CD4-positive, alpha-beta T cell treated with Interleukin-4 for 1 hour (primary cell): ENCODE measurements around the gene CCL25.
A peak's percentile ranks its signal among the peaks of the same experiment; 100 is the strongest.
"Not testable (repeated sequence)": the region's sequence is repeated elsewhere in the genome, so short reads cannot be mapped to it uniquely, and the experiment has no call there.

ENCODE experiments used
- DNase-seq, 2 donors: peaks; one replicate each; pipeline ENCODE4 v3.0.0-alpha.2; 2020 to 2022

CCL25 gene, protein sequence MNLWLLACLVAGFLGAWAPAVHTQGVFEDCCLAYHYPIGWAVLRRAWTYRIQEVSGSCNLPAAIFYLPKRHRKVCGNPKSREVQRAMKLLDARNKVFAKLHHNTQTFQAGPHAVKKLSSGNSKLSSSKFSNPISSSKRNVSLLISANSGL

DNA sequence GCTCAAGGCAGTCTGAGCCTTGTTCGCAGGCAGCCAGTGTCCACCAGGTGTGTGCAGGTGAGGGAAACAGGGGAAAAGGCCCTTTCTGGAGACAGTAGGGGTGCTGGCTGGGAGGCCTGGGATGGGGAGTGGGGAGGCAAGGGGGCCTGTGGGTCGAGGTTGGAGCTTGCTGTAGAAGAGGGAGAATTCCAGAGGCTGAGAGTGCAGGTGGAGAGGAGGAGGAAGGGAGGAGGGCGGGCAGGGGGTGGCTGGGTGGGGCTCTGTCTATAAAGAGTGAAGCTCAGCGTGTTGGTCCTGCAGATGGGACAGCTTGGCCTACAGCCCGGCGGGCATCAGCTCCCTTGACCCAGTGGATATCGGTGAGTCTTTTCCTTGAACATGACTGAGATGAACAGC is at the start of gene CCL25:
TSS of gene CCL25 (plus strand) at position 297 of the 396 bp plus-strand sequence. CDS start 290 bp downstream, outside the sequence.
- DNase-seq, result no peak

DNA sequence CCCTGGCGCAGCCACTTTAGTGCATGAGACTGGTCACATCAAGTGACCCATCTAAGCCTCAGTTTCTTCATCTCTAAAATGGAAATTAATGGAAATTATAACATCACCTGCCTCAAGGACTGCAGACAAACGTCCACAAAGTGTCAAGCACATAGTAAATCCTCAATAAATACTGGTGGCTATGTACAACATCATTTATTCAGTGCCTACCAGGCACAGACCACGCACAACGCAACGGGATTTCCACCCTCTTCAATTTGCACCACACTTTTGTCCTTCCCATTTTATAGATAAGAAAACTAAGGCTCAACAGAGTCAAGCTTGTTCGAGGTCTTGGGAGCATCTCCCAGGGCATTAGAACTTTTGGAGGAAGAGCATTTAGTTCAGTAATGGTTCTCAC is 48.6 kb upstream of the CCL25 start:
- no peak for DNase-seq

DNA sequence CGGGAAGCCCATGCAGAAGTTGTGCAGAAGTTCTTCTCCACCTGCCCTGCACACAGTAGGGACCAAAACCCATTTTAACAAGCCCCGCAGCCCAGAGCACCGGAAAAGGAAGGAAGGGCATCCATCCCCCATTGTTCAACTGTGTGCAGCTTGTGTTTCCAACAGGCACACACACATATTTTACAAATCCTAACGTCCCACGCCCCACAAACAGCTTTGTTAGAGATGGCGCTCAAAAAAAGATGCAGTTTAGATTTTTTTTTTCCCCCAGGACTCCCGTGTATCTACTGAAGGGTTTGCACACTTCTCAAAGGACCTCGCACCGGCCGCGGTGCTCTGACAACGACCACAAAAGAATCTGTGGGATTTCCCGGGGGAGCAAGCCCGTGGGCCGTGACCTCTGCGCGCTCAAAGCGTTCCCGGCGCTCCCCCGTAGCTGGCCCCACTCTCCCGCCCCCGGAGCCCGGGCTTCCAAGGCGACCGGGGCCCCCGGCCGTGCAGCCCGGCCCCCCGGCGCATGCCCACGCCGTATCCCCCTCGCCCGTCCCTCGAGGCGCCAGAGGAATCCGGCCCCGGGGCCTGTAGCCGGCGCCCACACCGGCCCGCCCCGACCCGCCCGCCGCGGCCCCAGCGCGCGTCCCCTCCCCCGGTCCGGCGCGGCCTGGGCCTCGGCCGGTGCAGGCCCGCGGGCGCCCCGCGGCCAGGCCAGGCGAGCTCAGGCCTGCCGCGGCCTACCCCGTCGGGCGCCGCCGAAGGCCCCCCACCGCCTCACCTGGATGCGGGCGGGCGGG is 47.6 kb upstream of the CCL25 start:
- DNase-seq, result peak in 1 of 2 donors; percentile 31

DNA sequence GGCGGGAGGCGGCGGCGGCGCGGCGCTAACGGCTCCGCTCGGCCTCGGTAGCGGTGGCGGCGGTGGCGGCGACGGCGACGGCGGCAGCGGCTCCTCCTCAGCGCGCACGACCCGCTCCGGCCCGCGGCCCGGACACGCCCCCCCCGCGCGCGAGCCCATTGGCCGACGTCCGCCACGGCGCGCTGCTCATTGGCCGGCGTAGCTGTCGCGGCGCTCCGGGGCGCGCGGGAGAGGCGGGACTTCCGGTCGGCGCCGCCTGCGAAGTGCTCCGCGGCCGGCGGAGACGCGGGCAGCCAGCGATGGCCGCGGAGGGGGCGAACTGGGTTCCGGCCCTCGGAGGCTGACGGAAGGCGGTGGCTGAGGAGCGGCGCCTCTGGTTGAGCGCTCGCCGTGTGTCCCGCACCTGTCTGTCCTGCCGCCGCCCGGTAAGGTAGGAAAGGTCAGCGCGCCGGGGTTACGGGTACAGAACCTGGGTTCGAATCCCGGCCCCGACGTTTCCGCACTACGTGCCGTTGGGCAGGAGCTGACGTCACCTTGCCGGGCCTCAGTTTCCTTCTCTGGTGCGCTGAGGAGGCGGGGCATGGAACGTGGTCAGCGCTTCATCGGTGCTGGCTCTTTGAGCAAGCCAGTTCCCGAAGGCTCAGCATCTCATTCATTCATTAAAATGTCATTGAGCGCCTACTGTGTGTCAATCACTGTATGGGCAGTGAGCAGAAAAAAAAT is 46.9 kb upstream of the CCL25 start, which contains the start of gene ELAVL1:
TSS of gene ELAVL1 (minus strand) at position 108 of the 723 bp plus-strand sequence. CDS start 13,826 bp downstream, outside the sequence.
- DNase-seq, result peak; percentile 89 to 91

DNA sequence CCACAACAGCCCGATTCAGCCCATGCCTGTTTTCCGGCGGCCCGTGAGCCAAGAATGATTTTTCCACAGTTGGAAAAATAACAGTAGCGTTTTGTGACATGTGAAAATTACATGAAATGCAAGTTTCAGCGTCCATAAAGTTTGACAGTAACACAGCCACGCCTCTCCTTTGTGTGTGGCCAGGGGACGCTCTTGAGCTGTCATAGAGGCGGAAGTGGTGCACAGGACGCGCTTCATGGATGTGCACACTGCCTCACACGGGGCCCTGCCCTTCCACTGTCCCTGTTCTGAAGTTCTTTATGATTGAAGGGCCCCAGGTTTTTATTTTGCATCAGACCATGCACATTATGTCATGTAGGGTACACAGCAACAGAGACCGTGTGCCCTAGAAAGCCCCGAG is 34.8 kb upstream of the CCL25 start:
- peak; percentile 48 to 50 for DNase-seq

DNA sequence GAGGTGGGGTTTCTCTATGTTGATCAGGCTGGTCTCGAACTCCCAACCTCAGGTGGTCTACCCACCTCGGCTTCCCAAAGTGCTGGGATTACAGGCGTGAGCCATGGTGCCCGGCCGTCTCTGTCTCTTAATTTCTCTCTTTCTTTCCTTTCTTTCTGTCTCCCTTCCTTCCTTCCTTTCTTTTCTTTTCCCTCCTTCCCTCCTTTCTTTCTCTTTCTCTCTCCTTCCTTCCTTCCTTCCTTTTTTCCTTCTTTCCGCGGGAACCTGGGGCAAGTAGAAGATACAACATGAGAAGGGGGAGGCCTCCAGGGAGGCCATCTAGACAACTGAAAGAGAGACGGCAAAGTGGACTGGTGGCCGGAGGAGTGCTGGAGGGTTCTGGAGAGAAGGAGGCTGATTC is 31.9 kb upstream of the CCL25 start:
- no peak for DNase-seq

DNA sequence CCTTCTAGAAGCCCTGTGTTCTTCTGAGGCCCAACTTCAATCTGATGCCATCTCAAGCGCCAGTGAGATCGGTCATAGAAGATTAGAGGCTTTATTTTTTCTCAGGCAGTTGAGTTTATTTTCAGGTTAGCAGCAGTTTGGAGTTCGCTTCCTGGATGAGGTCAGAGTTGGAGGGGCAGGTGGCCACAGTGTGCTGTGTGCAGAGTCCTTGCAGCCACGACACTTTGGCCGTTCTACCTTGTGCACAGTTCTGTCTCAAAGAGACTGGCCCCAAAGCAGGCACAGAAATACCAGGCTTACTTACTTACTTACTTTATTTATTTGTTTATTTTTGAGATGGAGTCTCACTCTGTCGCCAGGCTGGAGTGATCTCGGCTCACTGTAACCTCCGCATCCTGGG is 31.2 kb upstream of the CCL25 start:
- DNase-seq, result no peak

DNA sequence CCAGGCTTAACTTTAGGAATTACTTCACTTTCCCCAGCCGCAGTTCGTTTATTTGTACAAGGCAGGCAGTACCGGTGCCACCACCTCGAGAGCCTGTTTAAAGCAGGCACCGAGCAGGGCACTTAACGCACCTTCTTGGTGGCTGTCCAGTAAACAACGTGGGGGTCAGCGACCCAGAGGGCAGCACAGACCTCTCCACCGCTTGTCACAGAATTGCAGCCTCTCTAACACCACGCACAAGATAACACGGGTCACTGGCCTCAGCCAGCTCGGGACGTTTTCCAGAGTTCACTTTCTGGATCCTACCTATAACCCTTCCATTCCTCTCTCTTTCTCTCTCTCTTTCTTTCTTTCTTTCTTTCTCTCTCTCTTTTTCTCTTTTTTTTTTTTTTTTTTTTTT is 30.3 kb upstream of the CCL25 start:
- no peak for DNase-seq

DNA sequence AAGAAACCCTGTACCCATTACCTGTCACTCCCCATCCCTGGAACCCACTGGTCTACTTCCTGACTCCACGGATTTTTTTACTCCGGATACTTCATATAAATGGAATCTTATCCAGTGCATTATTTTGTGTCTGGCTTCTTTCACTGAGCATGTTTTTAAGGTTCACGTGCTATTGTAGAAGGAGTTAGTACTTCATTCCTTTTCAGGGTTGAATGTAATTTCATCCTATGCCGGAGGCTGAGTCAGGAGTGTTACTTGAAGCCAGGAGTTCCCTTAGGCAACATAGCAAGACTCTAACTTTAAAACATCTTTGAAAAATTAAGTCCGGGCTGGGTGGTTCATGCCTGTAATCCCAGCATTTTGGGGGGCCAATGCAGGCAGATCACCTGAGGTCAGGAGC is 29.2 kb upstream of the CCL25 start:
- no peak for DNase-seq

DNA sequence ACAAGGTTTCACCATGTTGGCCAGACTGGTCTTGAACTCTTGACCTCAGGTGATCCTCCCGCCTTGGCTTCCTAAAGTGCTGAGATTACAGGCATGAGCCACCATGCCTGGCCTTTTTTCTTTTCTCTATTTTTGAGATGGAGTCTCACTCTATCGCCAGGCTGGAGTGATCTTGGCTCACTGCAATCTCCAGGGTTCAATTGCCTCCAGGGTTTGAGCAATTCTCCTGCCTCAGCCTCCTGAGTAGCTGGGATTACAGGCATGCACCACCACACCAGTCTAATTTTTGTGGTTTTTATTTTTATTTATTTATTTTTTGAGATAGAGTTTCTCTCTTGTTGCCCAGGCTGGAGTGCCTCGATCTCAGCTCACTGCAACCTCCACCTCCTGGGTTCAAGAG is 28.3 kb upstream of the CCL25 start:
- not testable (repeated sequence) for DNase-seq

DNA sequence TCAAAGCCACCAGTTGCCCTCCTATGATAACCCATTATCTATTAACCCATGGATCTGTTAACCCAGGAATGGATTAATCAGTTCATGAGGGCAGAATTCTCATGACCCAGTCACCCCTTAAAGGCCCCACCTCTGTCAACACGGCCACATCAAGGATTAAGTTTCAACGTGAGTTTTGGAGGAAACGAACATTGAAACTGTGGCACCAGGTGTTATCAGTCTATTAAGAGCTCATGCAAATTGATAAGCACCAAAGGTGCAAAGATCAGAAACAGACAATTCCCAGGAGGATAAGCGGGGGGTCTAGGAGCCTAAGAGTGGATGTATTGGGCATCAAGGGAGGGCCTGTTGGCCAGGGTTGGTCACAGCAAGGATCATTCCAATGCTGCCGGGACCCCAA is 27.2 kb upstream of the CCL25 start:
- DNase-seq, result no peak

DNA sequence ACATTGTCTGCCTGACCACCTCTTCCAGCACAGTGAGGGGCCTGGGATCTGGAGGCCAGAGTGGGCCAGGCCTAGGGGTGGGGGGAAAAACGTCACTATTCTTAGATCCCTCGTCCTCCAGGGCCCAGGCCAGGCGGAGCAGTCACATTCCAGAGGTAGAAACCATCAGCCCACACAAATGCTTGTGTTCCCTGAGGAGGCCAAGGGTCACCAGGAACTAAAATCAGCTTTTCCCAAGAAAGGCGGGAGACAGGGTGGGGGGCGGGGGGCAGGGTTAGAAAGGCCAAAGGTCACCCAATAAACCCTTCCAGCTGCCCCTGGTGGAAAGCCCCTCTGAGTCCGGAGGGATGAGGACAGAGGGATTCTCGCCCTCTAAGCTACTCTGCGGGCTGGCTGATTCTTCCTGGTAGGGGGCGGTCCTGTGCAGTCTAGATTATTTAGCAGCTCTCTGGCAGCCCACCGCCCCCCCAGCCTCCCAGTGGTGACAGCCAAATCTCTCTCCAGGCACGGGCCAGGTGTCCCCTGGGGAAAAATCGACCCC is 23.5 kb upstream of the CCL25 start:
- DNase-seq, result no peak

DNA sequence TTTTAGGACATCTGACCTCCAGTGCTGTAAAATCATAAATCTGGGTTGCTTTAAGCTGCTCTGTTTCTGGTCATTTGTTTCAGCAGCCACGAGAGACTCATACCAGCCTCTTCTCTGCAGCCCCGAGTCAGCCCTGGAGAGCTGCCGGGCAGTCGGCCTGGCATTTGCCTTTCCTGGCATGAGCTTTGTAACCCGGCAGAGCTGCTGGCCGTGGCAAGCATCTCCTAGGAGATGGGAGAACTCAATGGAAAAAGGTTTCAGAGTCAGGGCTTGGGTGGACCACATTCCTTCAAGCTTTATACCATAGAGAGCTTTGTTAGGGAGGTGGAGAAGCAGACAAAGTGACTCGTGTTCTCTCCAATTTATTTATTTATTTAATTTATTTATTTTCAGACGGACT is 21.6 kb upstream of the CCL25 start:
- no peak for DNase-seq

DNA sequence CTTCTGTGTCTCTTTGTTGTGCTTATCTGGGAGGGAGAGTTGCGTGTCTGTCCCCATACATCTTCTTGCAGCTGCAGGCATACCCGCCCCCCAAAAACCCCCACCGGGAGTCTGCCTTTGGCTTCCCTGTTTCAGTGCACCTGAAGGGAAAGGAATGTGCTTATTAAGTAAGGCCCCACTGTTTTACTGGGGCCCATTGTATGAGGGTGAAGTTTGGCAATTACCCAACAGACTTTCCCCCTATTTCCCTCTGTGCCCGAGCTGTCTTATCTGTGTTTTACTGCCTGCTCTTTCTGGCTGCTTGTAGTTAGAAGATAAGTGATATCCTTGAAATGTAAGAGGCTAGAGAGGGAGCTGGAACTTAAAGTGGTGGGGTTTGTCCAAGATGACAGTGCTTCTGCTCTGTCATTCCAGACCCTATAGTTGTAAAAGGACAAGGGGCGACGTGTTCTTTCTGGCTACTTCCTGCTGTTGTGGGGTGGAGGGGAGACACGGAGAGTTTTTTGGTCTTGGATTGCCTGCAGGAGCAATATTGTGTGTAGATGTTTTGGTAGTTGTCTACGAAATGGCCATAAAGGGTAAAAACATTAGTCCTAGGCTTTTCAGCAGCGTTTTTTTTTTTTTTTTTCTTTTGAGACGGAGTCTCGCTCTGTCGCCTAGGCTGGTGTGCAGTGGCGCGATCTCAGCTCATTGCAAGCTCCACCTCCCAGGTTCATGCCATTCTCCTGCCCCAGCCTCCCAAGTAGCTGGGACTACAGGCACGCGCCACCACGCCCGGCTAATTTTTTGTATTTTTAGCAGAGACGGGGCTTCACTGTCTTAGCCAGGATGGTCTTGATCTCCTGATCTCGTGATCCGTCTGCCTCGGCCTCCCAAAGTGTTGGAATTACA is 19.0 kb upstream of the CCL25 start:
- not testable (repeated sequence) for DNase-seq

DNA sequence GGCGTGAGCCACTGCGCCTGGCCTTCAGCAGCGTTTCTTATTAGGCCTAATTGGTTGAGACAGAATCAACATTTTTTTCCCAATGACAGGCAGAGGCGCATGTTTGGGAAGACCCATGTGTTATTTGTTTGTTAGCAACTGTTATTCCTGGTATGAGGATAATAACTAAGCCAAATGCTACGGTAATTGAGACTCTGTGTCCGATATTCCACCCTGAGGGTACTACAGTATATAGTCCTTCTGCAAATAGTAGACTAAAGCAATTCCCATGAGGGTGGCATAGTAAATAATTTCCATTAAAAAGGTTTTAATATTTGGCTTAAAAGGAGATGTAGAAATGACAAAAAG is 18.4 kb upstream of the CCL25 start:
- no peak for DNase-seq

DNA sequence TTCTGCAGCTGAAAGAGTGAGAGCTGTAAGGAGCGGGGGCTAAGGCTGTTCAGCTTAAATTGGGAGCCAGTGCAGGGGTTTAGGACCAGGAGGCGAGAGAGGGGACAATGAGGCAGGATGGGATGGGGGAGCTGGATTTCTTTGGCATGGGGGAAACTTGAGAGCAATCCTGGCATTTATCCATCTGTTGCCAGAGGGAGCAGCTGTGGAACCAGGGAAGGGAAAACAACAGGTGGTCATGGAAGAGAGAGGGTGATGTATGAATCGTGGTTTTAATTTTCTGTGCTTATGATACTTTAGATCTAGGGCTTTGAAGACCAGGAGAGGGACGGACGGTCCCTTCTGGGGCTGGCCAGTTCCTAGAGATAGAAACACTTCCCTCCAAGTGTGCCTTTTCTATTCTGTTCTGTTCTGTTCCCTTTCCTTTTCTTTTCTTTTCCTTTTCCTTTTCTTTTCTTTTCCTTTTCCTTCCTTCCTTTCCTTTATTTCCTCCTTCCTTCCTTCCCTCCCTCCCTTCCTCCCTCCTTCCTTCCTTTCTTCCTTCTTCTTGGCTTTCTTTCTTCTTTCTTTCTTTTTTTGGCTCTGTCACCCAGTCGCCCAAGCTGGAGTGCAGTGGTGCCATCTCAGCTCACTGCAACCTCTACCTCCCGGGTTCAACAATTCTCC is 16.0 kb upstream of the CCL25 start:
- DNase-seq, result no peak

DNA sequence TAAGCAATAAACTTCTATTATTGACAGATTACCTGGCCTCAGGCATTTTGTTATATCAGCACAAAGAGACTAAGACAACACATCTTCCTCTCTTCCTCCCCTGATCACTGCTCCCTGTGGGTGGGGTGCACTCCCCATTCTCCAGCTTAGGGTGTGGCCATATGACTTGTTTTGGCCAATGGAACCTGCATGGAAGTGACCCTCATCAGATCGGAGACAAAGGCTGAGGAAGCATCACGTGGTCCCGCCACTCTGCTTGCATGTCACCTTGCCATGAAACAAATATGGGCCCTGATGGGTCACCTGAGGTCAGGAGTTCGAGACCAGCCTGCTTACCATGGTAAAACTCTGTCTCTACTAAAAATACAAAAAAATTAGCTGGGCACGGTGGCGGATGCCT is 13.7 kb upstream of the CCL25 start:
- DNase-seq, result no peak

DNA sequence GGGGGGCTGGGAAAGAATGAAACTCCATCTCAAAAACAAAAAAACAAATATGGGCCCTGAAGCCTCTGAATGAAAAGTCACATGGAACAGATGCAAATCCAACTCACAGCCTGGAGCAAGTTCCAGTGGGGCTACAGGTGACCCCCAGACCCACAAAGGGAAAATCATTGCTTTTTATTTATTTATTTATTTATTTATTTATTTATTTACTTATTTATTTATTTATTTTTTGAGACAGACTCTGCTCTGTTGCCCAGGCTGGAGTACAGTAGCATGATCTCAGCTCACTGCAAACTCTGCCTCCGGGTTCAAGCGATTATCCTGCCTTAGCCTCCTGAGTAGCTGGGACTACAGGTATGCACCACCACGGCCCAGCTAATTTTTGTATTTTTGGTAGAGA is 13.3 kb upstream of the CCL25 start:
- no peak for DNase-seq

DNA sequence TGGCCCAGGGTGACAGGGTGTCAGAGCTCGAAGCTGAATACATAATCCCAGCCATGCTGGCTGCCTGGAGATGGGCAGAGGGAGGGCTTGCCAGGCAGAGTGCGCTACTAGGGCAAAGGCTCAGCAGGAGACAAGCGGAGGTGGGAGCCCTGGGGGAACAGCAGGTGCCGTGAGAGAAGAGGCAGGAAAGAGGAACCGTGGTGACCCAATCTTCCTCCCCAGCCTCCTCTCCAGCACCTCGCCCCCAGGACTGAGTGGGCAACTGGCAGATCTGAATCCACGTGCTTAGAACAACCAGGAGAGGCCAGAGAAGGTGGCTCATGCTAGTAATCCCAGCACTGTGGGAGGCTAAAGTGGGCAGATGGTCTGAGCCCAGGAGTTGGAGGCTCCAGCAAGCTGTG is 11.0 kb upstream of the CCL25 start:
- no peak for DNase-seq

DNA sequence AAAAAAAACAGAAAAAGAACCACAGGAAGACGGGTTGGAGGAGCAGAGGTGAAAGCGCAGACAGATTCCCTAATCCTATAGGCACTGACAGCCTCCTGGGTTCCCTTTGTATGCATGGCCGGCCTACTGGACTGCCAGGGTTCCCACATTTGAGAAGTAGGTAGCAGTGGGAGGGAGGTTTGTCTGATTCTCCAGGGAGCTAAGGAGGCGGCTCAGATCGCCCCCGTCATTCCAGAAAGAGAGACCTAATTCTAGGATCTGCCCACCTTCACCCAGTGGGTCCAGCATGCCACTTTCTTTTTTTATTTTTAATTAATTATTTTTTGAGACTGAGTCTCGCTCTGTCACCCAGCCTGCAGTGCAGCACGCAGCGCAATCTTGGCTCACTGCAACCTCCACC is 9.7 kb upstream of the CCL25 start:
- DNase-seq, result no peak

DNA sequence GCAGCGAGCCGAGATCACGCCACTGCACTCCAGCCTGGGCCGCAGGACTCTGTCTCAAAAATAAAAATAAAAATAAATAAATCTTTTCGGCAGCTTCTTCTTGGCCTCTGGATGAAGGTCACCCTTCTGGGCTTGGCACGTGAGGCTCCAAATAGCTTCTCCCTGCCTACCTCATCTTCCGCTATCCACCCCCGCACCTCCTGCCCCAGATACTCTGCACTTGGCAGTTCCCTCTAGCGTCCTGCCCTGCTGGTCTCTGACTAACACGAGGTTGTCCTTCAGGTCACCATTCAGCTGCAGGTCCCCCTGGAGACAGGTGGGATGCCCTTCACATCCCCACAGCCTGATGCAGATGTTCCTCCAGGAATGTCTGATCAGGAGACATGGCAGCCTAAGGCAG is 8.5 kb upstream of the CCL25 start:
- no peak for DNase-seq

DNA sequence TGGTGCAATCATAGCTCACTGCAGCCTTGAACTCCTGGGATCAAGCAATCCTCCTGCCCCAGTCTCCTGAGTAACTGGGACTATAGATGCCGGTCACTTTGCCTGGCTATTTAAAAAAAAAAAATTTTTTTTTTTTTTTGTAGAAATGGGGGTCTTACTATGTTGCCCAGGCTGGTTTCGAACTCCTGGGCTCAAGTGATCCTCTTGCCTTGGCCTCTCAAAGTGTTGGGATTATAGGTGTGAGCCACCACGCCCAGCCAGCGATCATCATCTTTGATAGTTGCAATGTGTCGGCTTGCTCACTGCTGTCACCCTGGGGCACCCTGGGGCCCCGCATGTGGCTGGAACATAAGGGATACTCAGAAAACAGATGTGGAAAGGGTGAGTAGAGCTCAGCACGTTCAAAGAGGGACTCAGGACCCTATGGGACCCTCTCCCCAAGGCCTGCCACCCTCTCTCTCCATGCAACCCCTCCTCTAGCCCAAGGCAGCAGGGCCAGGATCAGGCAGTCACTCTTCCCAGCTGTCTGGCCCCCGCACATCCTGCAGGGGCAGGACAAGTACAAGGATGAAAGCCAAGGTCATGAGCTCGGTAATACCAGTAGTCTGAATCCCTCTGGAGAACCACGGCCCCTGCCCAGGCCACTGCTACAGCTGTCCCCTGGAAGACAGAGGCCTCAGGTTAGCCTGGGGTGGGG is 6.5 kb upstream of the CCL25 start:
- DNase-seq, result no peak
